ENCODE data around the gene IER5L.
"Not testable (repeated sequence)": the region's sequence is repeated elsewhere in the genome, so short reads cannot be mapped to it uniquely, and the experiment has no call there.

The IER5L gene

GRCh38 chr9:129130791-129131190 is 47.3 kb downstream of the IER5L start:
- Histone ChIP-seq H3K4me1 (peaks cover 9% of the 10 kb centered on the region), H3K4me3 (ENCODE audit: low read depth, low read length) (no peak overlapping the region), H3K27ac (no peak overlapping the region), H3K9ac (no peak overlapping the region), H3K27me3 (ENCODE audit: control insufficient read depth, insufficient read depth, low read length) (no peaks in the 10 kb centered on the region), H3K4me2 (ENCODE audit: low read length) (no peak overlapping the region), H3K9me3 (ENCODE audit: control insufficient read depth, low read length) (no peaks in the 10 kb centered on the region), H2AFZ (no peak overlapping the region), H3K79me2 (peaks cover 3% of the 10 kb centered on the region), H3K36me3 (ENCODE audit: control insufficient read depth, insufficient read depth, low read length) (no peaks in the 10 kb centered on the region)
- TF ChIP-seq CTCF (IDR thresholded peaks at IDR 0.05), result no peak

GRCh38 chr9:129130271-129130670 is 47.8 kb downstream of the IER5L start:
- H3K27ac ChIP-seq; H3K79me2 ChIP-seq; H3K9me3 ChIP-seq (ENCODE audit: control insufficient read depth, low read length); H2AFZ ChIP-seq; H3K27me3 ChIP-seq (ENCODE audit: control insufficient read depth, insufficient read depth, low read length); H3K4me1 ChIP-seq; H3K36me3 ChIP-seq (ENCODE audit: control insufficient read depth, insufficient read depth, low read length); H3K4me2 ChIP-seq (ENCODE audit: low read length); H3K9ac ChIP-seq; H3K4me3 ChIP-seq (ENCODE audit: low read depth, low read length): not testable (repeated sequence)

- Histone ChIP-seq H3K4me2 (ENCODE audit: low read length) (no peak overlapping the region), H3K4me3 (ENCODE audit: low read depth, low read length) (no peak overlapping the region), H3K9ac (no peak overlapping the region), H3K27me3 (ENCODE audit: control insufficient read depth, insufficient read depth, low read length) (no peaks in the 10 kb centered on the region), H3K79me2 (peaks cover 3% of the 10 kb centered on the region), H3K9me3 (ENCODE audit: control insufficient read depth, low read length) (no peaks in the 10 kb centered on the region), H3K36me3 (ENCODE audit: control insufficient read depth, insufficient read depth, low read length) (no peaks in the 10 kb centered on the region), H3K4me1 (peaks cover 9% of the 10 kb centered on the region), H2AFZ (no peak overlapping the region), H3K27ac (no peak overlapping the region)
- TF ChIP-seq CTCF (IDR thresholded peaks at IDR 0.05), result no peak
Measured at GRCh38 chr9:129128689-129129088, 49.4 kb downstream of the IER5L start.

GRCh38 chr9:129126749-129127618 is 51.1 kb downstream of the IER5L start:
- Histone ChIP-seq H3K4me2 (ENCODE audit: low read length) (peak overlapping the region; percentile 24), H3K79me2 (no peaks in the 10 kb centered on the region), H3K9me3 (ENCODE audit: control insufficient read depth, low read length) (no peaks in the 10 kb centered on the region), H3K4me3 (ENCODE audit: low read depth, low read length) (no peak overlapping the region), H2AFZ (no peak overlapping the region), H3K4me1 (peaks cover 9% of the 10 kb centered on the region), H3K27ac (peak overlapping the region; percentile 44), H3K9ac (no peak overlapping the region), H3K27me3 (ENCODE audit: control insufficient read depth, insufficient read depth, low read length) (no peaks in the 10 kb centered on the region), H3K36me3 (ENCODE audit: control insufficient read depth, insufficient read depth, low read length) (no peaks in the 10 kb centered on the region)
- no peak for TF ChIP-seq CTCF (IDR thresholded peaks at IDR 0.05)

Data from parathyroid adenoma (tissue), 2 donors.